Mucosa of descending colon (tissue), 3 donors: ENCODE data around the gene GNG7. TPM values are rescaled to one million over a fixed set of nuclear protein-coding genes. Genes with fewer than 3 reads are reported as not detected.
"Not testable (repeated sequence)": the region's sequence is repeated elsewhere in the genome, so short reads cannot be mapped to it uniquely, and the experiment has no call there.

Experiments used
- ATAC-seq: fragments of 200-7000 bp; cut with Tn5 transposase; one replicate; pipeline ENCODE4 v1.9.1; 2020; ENCODE audit warnings: mild to moderate bottlenecking, moderate library complexity
- DNase-seq, 3 donors: peaks; one replicate each; pipeline ENCODE4 v3.0.0-alpha.2; 2020
- H3K36me3 ChIP-seq: fragments of 200-600 bp; one replicate; pipeline ENCODE4 v1.8.0; 2021; ENCODE audit warnings: low read depth, mild to moderate bottlenecking
- H3K4me1 ChIP-seq: fragments of 200-600 bp; one replicate; pipeline ENCODE4 v1.8.0; 2021; ENCODE audit warnings: low read depth, mild to moderate bottlenecking
- H3K4me3 ChIP-seq: fragments of 200-600 bp; one replicate; pipeline ENCODE4 v1.8.0; 2021; ENCODE audit warnings: mild to moderate bottlenecking
- H3K9me3 ChIP-seq: fragments of 200-600 bp; one replicate; pipeline ENCODE4 v1.8.0; 2021; ENCODE audit warnings: mild to moderate bottlenecking
- intact Hi-C, 2 donors: fragments of 100-400 bp; cut with DNase I in 1 of 2; cut with micrococcal nuclease in 1 of 2; formaldehyde crosslinking; loops; one replicate each; pipeline versions ENCODE4 v1.11.0 to v1.11.1; 2022; cut with DNase I, micrococcal nuclease
- total RNA-seq, 3 donors: library from RNA; stranded (reverse); fragmentation: NEBNext Ultra II Directional in 2 of 3; extraction: Animal tissue kit (Norgen Biotek cat#: 25700) in 2 of 3; gene quantifications; one replicate each; pipeline versions ENCODE4 v1.2.1 to v1.2.4, GENCODE V29; 2021 to 2023
- TF ChIP-seq, protein P1 (sequence below): fragments of 200-600 bp; IDR thresholded peaks from one replicate; pipeline ENCODE4 v1.8.0; 2022; ENCODE audit warnings: antibody characterized with exemption, mild to moderate bottlenecking
- donor health status: DM: no; HTN: no; CAD: no; lungs with moderate emphysema.
- donor health status: DM: no; HTN: no; CAD: no.
- donor health status: DM: no; HTN: yes; CAD: no.

The GNG7 gene
- total RNA-seq, 3 donors from 2014 or later = 2.5 to 6.9 (median 2.9) TPM

DNA sequence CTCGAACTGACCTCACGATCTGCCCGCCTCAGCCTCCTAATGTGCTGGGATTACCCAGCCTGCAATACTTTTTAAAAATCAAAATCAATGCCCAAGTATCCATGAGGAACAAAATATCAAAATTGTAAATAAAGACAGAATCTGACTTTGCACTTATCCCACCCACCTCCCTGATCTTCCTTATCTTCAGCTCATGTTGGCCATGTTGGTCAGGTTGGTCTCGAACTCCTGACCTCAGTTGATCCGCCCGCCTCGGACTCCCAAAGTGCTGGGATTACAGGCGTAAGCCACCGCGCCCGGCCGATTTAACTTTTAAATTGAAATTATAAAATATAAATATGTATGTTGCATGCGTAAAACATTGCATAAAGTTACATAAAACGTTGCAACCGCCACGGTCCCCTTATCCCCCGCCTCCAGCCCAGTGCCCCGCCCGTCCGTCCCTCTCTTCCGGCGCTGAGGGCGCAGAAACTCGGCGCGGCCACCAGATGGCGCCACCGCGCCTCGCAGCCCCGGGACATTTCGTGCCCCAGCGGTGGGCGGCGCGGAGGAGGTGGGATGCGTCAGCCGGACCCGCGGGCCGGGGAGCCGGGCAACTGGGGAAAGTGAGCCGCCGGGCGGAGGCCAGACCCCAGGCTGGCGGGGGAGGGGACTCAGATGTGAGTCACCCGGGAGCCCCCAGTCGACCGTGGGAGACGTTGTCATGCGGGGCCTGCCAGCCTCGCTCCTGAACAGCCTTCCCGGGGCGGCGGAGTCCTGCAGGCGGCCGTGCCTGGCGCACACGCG lies 228.1 kb downstream of the GNG7 start:
- intact Hi-C loops = loop anchor here (2.0 to 5.0 kb wide), 3 partner anchors 68 to 138 kb away; no protein-coding TSS in a partner anchor
- H3K36me3 ChIP-seq = no peaks in the 10 kb centered on the region
- H3K4me3 ChIP-seq = no peak overlapping the region
- ATAC-seq (peak; percentile 71), DNase-seq (peak; percentile 84 to 88 (median 88))
- TF ChIP-seq, protein P1, sequence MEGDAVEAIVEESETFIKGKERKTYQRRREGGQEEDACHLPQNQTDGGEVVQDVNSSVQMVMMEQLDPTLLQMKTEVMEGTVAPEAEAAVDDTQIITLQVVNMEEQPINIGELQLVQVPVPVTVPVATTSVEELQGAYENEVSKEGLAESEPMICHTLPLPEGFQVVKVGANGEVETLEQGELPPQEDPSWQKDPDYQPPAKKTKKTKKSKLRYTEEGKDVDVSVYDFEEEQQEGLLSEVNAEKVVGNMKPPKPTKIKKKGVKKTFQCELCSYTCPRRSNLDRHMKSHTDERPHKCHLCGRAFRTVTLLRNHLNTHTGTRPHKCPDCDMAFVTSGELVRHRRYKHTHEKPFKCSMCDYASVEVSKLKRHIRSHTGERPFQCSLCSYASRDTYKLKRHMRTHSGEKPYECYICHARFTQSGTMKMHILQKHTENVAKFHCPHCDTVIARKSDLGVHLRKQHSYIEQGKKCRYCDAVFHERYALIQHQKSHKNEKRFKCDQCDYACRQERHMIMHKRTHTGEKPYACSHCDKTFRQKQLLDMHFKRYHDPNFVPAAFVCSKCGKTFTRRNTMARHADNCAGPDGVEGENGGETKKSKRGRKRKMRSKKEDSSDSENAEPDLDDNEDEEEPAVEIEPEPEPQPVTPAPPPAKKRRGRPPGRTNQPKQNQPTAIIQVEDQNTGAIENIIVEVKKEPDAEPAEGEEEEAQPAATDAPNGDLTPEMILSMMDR = peak; percentile 95
- H3K4me1 ChIP-seq = peaks cover 36% of the 10 kb centered on the region
- H3K9me3 ChIP-seq = no peaks in the 10 kb centered on the region

DNA sequence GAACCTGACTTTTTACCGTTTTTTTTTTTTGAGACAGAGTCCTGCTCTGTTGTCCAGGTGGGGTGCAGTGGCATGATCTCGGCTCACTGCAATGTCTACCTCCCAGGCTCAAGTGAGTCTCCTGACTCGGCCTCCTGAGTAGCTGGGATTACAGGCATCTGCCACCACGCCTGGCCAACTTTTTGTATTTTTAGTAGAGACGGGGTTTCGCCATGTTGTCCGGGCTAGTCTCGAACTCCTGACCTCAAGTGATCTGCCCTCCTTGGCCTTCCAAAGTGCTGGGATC lies 232.6 kb downstream of the GNG7 start:
- H3K9me3 ChIP-seq, DNase-seq, H3K4me1 ChIP-seq, intact Hi-C loops, H3K36me3 ChIP-seq, ATAC-seq, H3K4me3 ChIP-seq: not testable (repeated sequence)

DNA sequence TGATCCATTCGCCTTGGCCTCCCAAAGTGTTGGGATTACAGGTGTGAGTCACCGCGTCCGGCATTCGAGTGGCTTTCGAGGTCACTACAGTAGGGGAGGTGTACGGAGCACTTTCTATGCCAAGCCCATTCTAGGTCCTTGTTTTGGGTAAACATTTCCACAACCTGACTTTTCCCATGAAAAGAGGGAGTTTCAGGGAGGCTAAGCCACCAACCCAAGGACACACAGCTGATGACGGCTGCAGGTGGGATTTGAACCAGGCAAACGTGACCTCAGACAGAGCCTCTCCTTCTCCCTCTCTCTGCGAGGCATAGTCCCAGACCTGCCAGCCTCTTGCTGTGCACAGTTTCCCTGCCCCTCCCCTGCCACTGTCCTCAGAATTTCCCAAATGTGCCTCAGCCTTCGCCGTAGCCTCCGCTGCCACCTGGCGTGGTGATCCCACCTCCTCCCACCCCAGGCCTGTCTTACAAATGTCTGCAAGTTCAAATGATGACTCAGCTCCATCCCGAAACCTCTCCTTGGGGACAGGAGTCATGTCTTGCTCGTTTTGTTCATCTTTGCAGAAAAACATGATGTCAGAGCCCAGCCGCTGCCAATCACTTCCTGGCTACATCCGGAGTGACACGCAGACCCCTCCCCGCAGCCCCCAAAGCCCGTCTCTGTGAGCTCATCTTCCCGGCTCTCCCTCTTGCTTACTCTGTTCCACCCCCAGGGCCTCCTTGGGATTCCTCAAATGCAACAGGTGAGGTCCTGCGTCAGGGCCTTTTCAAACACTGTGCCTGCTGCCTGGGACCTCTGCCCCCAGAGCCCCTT lies 233.2 kb downstream of the GNG7 start:
- intact Hi-C loops = no loop called here
- TF ChIP-seq, protein P1 = no peak
- no peak for DNase-seq
- Histone ChIP-seq H3K4me3 (no peak overlapping the region), H3K9me3 (no peaks in the 10 kb centered on the region), H3K36me3 (no peaks in the 10 kb centered on the region), H3K4me1 (peaks cover under 1% of the 10 kb centered on the region)
- ATAC-seq = no peak

DNA sequence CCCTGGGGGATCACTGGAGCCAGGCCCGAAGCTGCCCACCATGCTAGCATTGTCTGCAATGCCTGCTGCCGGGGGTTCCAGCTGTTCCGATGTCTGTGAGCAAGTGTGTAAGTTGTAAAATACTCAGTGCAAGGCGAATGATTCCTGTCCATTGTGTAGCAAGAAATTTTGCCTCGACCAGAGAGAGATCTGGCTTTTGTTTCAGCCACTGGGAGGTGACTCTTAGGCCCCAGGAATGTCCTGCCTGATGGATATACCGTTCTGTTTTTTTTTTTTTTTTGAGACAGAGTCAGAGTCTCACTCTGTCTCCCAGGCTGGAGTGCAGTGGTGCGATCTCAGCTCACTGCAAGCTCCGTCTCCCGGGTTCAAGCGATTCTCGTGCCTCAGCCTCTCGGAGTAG lies 233.9 kb downstream of the GNG7 start:
- Histone ChIP-seq H3K9me3 (no peaks in the 10 kb centered on the region), H3K4me3 (no peak overlapping the region), H3K36me3 (no peaks in the 10 kb centered on the region), H3K4me1 (no peaks in the 10 kb centered on the region)
- no peak for DNase-seq
- no peak for ATAC-seq
- intact Hi-C loops = no loop called here
- TF ChIP-seq, protein P1 = no peak

DNA sequence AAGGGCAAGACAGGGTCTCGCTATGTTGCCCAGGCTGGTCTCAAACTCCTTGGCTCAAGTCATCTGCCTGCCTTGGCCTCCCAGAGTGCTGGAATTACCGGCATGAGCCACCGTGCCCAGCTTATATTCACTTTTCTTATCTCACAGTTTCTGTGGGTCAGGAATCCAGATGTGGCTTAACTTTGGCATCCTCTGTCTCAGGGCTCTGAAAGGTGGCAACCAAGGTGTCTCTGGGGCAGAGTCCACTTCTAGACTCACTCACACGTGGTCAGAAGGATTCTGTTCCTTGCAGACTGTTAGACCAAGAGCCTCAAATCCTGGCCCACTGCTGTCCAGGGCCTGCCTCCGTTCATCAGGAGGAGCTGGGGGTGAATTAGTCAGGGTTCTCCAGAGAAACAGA lies 238.1 kb downstream of the GNG7 start:
- intact Hi-C loops = no loop called here
- no peak for ATAC-seq

DNA sequence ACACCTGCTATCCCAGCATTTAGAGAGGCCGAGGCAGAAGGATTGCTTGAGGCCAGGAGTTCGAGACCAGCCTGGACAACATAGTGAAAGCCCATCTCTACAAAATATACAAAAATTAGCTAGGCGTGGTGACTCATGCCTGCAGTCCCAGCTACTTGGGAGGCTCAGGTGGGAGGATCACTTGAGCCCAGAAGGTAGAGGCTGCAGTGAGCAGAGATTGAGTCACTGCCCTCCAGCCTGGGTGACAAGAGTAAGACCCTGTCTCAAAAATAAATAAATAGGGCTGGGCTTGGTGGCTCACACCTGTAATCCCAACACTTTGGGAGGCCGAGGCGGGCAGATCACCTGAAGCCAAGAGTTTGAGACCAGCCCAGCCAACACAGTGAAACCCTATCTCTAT lies 238.8 kb downstream of the GNG7 start:
- H3K9me3 ChIP-seq, DNase-seq, ATAC-seq, intact Hi-C loops, H3K36me3 ChIP-seq, H3K4me3 ChIP-seq: not testable (repeated sequence)
- peaks cover 19% of the 10 kb centered on the region for H3K4me1 ChIP-seq

More for the DNA sequence above, 238.1 kb downstream of the GNG7 start:
- no peak overlapping the region for H3K4me3 ChIP-seq
- no peaks in the 10 kb centered on the region for H3K36me3 ChIP-seq
- DNase-seq = no peak
- H3K9me3 ChIP-seq = no peaks in the 10 kb centered on the region
- H3K4me1 ChIP-seq = peaks cover 19% of the 10 kb centered on the region
- TF ChIP-seq, protein P1 = no peak
